Measurements from ENCODE around the gene HCFC2.

HCFC2 gene

DNA sequence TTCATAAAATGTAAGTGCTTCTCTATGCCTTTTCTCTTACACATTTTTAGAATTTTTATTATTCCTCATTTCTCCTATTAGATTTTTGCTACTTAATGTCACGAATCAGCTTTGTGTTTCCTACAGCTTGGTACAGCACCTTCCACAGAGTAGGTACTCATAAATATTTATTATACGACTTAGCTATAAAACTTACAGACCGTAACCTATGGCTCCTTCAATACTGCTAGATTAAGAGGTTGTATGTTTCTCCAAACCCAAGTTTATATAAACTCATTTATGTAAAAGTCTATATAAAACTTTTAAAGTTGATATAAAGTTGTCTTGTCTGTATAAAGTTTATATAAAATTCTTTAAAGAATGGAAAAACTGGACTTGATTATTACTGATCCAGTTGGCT, 62.2 kb downstream of the HCFC2 start:
- DNase-seq, result no peak

- no peak for DNase-seq
Measured at GRCh38 chr12:104130760-104131159, 66.4 kb downstream of the HCFC2 start.

DNA sequence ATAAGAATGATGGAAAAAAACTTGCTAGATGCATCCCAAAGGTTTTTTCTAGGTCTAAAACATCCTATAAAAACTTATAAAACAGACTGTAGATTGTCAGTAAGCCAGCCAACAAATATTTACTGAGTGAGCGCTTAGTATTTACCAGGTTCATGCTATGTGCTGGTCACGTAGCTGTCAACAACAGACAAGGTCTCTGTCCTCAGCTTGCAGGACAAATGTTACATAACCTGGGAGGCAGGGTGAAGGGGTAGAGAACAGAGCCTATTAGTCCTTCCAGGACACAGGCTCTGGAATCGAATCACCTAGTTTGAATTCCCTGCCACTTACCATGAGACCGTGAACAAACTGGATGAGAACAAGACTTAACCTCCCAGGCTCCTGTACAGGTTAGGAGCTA, 67.3 kb downstream of the HCFC2 start:
- no peak for DNase-seq

DNA sequence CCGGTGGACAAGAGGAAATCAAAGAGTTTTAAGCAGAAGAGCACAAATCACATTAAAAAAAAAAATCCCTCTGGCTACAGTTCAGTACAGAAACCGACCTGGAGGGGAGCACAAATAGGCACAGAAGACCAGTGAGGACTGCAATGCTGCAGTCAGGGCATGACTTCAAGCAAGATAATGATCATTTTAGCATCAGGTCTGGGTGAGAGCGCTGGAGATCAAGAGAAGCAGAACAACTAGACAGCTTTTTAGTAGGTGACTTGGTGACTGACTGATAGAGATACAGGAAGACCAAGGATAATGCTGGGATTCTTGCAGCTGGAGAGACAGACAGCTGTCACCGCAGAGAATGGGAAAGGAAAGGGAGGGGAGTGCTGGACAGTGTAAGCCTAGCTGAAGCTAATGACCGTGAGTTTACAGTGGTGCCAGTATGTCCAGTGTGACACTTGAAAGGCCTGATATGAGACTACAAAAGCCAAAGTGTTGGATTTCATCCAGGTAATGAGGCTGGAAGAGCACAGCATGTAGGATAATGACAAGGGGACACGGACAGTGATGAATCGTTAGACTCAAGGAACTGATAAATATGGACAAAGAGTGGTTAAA, 68.1 kb downstream of the HCFC2 start:
- no peak for DNase-seq

DNA sequence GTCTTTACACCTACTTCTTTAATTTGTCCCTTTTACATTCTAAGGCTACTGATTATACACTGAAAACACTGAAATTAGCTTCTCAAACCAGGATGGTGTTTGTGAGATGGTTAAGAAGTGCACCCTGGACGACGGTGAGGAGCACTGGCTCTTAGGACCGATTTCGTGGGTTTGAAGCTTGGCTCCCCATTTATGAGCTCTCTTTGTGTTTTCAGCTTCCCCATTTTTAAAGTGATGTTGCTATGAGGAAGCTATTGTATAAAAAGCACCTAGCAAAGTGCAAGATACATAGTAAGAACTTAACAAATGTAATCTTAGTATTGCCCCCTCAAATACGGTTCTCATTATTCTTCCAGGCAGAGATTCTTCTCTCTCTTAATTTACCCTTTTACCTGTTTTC, 69.0 kb downstream of the HCFC2 start:
- no peak for DNase-seq

DNA sequence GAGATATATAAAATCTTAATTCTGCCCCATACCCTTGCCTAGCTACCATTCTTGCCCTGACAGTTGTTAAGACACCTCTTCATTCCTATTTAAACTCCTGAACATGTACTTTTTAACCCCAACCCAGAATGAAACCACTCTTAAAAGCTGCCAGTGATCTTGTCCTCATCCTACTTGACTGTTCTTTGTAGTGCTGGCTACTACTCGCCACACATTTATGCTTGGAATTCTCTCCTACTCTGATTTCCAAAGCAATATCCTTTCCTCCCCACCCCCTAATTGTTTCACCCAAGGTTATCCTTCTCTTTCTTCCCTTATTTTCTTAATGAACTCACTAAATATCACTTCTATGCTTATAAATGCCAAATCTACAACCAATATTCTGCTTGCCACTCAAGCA, 69.5 kb downstream of the HCFC2 start:
- no peak for DNase-seq

DNA sequence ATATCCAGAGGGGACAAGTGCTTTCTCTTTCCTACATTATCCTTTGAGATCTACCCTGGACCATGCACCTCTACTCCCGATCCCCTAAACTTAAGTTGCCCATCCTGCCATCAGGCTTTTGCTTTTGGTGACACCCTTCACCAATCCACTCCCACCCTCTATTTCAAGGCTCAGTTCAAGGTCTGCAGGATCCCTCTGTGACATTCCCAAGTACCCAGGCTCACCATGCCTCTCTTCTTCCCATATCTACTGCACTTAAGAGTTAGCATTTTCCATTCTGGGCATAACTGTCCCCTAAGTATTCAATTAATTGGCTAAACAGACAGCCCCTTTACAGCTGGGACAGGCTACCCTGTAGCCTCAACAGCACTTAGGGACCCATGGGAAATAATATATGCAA, 70.6 kb downstream of the HCFC2 start:
- DNase-seq, result no peak

DNA sequence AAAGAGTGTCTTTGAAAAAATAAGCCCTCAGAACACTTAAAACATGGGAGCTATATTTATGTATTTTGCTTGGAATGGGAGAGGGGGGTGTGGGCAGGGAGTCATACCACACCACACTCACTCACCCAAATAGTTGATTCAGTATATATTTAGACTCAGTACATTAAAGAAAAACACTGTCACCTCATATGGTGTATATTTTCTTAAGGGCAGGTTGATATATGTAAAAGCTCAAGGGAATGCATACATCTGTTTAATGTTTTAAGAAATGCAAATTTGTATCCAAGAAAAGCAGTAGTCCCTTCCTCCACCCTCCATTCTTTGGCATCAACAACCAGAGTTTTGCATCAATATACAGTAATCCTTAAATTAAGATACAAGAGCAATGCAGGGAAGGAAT, 72.2 kb downstream of the HCFC2 start:
- DNase-seq, result no peak

DNA sequence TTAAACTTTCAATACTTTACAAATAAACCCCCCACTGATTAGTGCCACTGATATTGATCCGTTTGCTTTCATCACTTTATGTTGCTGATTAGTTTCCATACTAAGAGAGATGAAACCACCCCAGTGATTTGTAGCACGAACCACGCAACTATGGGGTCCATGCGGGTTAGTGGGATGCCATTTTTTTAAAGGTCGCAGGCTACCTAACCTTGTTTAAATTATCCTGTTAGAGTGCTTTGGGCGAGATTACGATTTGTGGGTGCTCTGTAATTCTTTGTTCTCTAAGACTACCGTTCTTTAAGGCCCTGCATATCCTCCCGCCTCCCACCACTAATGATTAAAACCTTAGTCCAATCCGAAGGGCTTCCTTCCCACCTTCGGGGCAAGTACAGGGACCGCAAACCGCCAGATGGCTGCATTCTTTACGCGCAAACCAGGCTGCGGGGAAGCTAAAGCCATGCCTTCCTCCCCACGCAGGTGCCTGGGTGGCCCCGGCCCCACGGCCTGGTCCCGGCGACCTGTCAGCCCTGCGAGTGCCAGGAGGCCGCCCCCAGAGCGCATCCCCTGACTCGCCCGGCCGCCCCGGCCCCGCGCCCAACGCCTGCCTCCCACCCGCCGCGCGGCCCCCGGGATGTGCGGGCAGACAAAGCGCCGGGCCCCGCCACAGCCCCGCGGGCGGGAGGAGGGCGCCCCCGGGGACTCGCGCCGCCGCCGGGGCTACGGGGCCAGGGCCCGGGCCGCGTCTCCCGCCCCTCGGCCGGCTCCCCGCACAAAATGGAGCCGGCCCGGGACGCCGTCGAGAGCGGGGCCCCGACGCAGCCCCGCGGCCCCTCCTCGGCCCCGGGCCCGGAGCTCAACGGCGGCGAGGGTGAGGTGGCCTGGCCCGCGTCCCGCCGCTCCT, 72.9 kb downstream of the HCFC2 start:
- DNase-seq, result peak; percentile 48

- peak; percentile 96 for DNase-seq
Measured at GRCh38 chr12:104137902-104138796, 73.8 kb downstream of the HCFC2 start, which contains the start of gene NFYB. Gene NFYB (minus strand): TSS chr12:104138210. CDS start chr12:104135453, 2,757 bp downstream.

DNA sequence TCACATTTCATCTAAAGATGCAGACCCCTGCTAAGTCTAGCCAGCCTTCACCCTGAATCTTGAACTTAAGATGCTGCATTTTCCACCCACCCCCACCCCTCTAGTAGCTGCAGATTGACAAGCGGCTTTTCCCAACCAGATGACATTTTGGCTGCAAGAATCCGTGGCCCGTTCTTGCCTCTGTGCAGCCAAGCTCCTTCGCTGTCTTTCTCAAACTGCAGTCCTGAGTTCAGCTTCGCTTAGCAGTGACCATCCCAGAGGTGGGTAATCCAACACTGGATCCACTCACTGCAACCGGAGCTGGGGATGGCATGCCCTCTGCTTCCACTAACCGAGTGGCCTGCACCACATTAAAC, 74.4 kb downstream of the HCFC2 start:
- no peak for DNase-seq

DNA sequence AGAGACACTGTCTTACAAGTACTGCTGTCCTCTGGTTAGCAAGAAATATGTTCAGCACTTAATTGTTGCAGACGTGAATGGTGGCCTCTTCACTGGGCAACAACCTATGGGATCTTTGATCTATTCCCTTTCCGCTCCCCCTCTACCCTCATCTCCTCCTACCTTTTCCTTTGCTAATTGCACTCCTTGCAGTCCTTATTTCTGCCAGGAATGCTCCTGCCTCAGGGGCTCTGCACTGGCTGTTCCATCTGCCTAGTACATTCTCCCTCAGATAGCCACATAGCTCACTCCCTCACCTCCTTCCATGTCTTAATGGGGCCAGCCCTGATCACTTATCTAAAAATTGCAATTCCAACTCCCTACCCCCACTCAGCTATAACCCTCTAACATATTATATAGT, 78.2 kb downstream of the HCFC2 start:
- no peak for DNase-seq

DNA sequence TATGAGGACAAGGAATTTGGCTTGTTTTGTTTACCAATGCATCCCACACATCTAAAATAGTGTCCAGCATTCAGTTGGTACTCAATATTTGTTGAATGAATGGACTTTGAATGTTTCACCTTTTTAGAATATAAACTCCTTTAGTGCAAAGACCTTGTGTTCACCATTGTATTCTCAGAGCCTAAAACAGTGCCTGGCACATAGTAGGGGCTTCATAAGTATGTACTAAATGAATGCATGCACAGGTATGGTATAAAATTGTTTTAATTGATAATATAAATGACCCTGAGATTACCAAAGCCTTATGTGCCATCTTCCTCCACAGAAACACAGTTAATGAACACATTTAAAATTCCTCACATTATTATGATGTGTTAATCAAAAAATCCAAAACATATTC, 78.7 kb downstream of the HCFC2 start:
- no peak for DNase-seq

GRCh38 chr12:104143918-104144317, 79.6 kb downstream of the HCFC2 start:
- DNase-seq, result no peak

- no peak for DNase-seq
Measured at GRCh38 chr12:104147346-104147745, 83.0 kb downstream of the HCFC2 start.

DNA sequence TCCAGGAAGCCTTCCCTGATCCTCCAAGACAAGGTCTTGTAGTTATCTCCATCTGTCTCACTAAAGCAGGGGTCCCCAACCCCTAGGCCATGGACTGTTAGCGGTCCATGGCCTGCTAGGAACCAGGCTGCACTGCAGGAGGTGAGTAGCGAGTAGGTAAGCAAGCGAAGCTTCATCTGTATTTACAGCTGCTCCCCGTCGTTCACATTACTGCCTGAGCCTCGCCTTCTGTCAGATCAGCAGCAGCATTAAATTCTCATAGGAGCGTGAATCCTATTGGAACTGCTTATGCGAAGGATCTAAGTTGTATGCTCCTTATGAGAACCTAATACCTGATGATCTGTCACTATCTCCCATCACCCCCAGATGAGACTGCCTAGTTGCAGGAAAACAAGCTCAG, 86.1 kb downstream of the HCFC2 start:
- no peak for DNase-seq

DNA sequence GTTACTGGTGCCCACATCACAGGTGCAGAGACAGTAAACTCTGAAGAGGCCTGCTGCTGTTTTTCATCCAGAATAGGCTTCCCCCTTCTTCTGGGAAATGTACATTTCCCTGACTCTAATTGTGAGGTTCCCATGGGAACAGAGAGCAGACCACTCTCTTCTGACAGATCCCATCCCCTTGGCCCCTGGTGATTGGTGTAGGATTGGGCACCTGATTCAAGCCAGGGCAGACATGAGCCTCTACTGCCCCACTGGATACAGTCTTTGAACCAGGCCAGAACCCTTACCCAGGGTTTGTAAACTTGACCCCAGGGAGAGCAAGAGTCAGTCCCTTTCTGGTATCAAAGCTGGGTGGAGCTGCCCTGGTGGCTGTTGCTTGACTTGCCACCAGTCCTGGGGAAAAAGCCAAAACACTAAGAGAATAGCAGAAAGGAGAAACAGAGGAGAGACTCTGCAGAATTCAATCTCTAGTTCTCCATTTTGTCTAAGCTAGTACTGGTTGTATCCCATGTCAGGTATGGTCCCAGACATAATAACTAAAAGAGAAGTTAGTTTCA, 88.4 kb downstream of the HCFC2 start:
- DNase-seq, result no peak

GRCh38 chr12:104154286-104154685, 90.0 kb downstream of the HCFC2 start:
- DNase-seq, result peak; percentile 2

DNA sequence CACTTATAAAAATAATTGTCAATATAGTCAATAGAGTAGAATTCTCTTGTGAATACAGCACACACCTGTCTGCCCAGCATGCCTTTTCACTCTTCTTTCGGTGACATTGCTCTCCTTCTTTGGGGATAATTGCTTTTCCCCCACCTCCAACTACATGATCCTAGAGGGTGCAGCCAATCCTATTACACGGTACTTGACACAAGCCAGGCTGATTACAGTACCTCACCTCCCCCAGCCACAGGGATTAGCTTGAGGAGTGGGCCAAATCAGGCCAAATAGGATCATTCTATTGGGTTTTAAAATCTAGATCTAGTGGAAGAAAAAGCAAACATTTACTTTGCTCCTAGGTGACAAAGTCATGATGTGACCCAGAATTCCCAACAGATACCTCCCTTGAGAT, 90.5 kb downstream of the HCFC2 start:
- DNase-seq, result no peak
